K562 (cell line): Measurements from ENCODE around the gene TPPP. TPM values are rescaled to one million over a fixed set of nuclear protein-coding genes. Genes with fewer than 3 reads are reported as not detected.

ENCODE experiments used
- ARNT ChIP-seq, 2 experiments: fragments of 450-650 bp; IDR thresholded peaks; 2 replicates each; pipeline ENCODE4 v1.6.1; 2016; ENCODE audit warnings: mild to moderate bottlenecking in 1 of 2
- ATF6 ChIP-seq: sonication (generic); formaldehyde crosslinking; IDR thresholded peaks from 2 replicates; pipeline ENCODE4 v1.4.0; 2020; ENCODE audit warnings: mild to moderate bottlenecking, missing genetic modification reagents
- BCOR ChIP-seq: fragments of 450-650 bp; IDR thresholded peaks from 2 replicates; pipeline ENCODE4 v1.6.1; 2016
- E2F6 ChIP-seq, 2 experiments: IDR thresholded peaks; 2 replicates each; pipeline ENCODE4 v1.6.1; 2011; ENCODE audit warnings: borderline replicate concordance in 1 of 2, control low read depth in 1 of 2, low read depth in 1 of 2, low read length in 1 of 2, mild to moderate bottlenecking in 1 of 2, mixed read lengths in 1 of 2, moderate library complexity in 1 of 2; ENCODE audit not compliant: insufficient read depth in 1 of 2, insufficient read length in 1 of 2, poor library complexity in 1 of 2, severe bottlenecking in 1 of 2; ENCODE audit errors: extremely low read depth in 1 of 2
- ESRRB ChIP-seq: fragments of 250-450 bp; sonication (Bioruptor Pico); IDR thresholded peaks from 2 replicates; pipeline ENCODE4 v1.5.0; 2020; ENCODE audit warnings: mild to moderate bottlenecking, moderate library complexity, borderline replicate concordance
- GABPA ChIP-seq: fragments of 200-800 bp; sonication (Bioruptor generic); conservative IDR thresholded peaks from 2 replicates; pipeline ENCODE4 v1.6.1; 2016; ENCODE audit warnings: low read depth, missing genetic modification characterization, missing compliant biosample characterization
- HINFP ChIP-seq: fragments of 450-650 bp; conservative IDR thresholded peaks from 2 replicates; pipeline ENCODE4 v1.6.1; 2016; ENCODE audit warnings: missing genetic modification characterization, low read depth, mild to moderate bottlenecking, control low read depth, missing compliant biosample characterization
- NFATC3 ChIP-seq: fragments of 450-650 bp; IDR thresholded peaks from 2 replicates; pipeline ENCODE4 v1.6.1; 2017; ENCODE audit warnings: mild to moderate bottlenecking
- NR4A1 ChIP-seq, 2 experiments: fragments of 250-450 bp in 1 of 2; fragments of 450-650 bp in 1 of 2; sonication (Bioruptor Pico) in 1 of 2; IDR thresholded peaks; 2 replicates each; pipeline versions ENCODE4 v1.4.0 to v1.6.1; 2016 to 2020; ENCODE audit warnings: mild to moderate bottlenecking in 2 of 2, missing compliant biosample characterization in 1 of 2, missing genetic modification characterization in 1 of 2, moderate library complexity in 1 of 2
- RAD51 ChIP-seq: fragments of 450-650 bp; IDR thresholded peaks from 2 replicates; pipeline ENCODE4 v1.7.1; 2016; ENCODE audit warnings: low read depth, mild to moderate bottlenecking, borderline replicate concordance
- RBM15 ChIP-seq: fragments of 200-400 bp; formaldehyde crosslinking; IDR thresholded peaks from 2 replicates; pipeline ENCODE4 v1.6.1; 2018; ENCODE audit warnings: mild to moderate bottlenecking, low read length, moderate library complexity; ENCODE audit not compliant: insufficient read depth
- STAT5B ChIP-seq: fragments of 250-450 bp; sonication (Bioruptor Pico); IDR thresholded peaks from 2 replicates; pipeline ENCODE4 v1.8.0; 2021; ENCODE audit warnings: mild to moderate bottlenecking, inconsistent platforms
- THRAP3 ChIP-seq: fragments of 450-650 bp; IDR thresholded peaks from 2 replicates; pipeline ENCODE4 v1.6.1; 2016; ENCODE audit warnings: mild to moderate bottlenecking, inconsistent platforms, borderline replicate concordance
- ZBTB2 ChIP-seq: fragments of 450-650 bp; IDR thresholded peaks from 2 replicates; pipeline ENCODE4 v1.6.1; 2016; ENCODE audit warnings: antibody characterized with exemption
- ZNF280A ChIP-seq: fragments of 450-650 bp; IDR thresholded peaks from 2 replicates; pipeline ENCODE4 v1.6.1; 2018; ENCODE audit warnings: mild to moderate bottlenecking, low read depth; ENCODE audit not compliant: partially characterized antibody
- ZNF316 ChIP-seq: fragments of 450-650 bp; IDR thresholded peaks from 2 replicates; pipeline ENCODE4 v1.6.1; 2016
- ZNF436 ChIP-seq: fragments of 250-450, 450-650 bp; sonication (Bioruptor Pico); formaldehyde crosslinking; IDR thresholded peaks from 2 replicates; pipeline ENCODE4 v1.7.0; 2020; ENCODE audit warnings: mild to moderate bottlenecking
- polyA plus RNA-seq, 8 experiments: library from polyadenylated mRNA; depleted of rRNA in 4 of 8; stranded (reverse) in 5 of 8; unstranded in 3 of 8; fragments of >200 nt; fragmentation: Nextera tagmentation in 2 of 8; fragmentation: Illumina TruSeq in 1 of 8; extraction: Ambion mirVana in 2 of 8; extraction: Trizol in 1 of 8; gene quantifications; 2 replicates each; pipeline versions ENCODE4 v1.2.1 to v1.2.3, GENCODE V29; 2011 to 2014; ENCODE audit warnings: inconsistent platforms in 1 of 8, missing spikeins in 1 of 8
- total RNA-seq, 7 experiments: library from RNA; depleted of rRNA in 6 of 7; stranded (reverse); fragments of >200 nt in 6 of 7; fragmentation: Illumina TruSeq in 2 of 7; extraction: Trizol in 2 of 7; gene quantifications; 2 replicates each; pipeline versions ENCODE4 v1.2.1 to v1.2.3, GENCODE V29; 2011 to 2021; ENCODE audit warnings: low replicate concordance in 1 of 7

Gene TPPP
- total and polyA plus RNA-seq, 9 of the 15 experiments (the other 6 are each of a cell fraction or from before 2014, with no cell fraction given) = 0.01 to 0.07 (median 0.03) TPM; not detected in 6

GRCh38 chr5:612498-613424 is 80.4 kb downstream of the TPPP start (continued):
- no peak for TF ChIP-seq ESRRB
- TF ChIP-seq ARNT (IDR thresholded peaks at IDR 0.05) = peak in 1 of 2 experiments; percentile 44; a peak in 1 of 4 replicates
- 0 out of 2 replicates have a peak, but pooled peaks have one; percentile 12 for TF ChIP-seq ZBTB2
- 0 out of 2 replicates have a peak, but pooled peaks have one; percentile 28 for TF ChIP-seq BCOR
- no peak for TF ChIP-seq ZNF316
- no peak for TF ChIP-seq HINFP (tag)
- peak; percentile 68 for TF ChIP-seq ZNF280A
- no peak for TF ChIP-seq RAD51
- TF ChIP-seq ZNF436 (CRISPR knock-in tag) = 0 out of 2 replicates have a peak, but pooled peaks have one; percentile 44
- TF ChIP-seq GABPA (tag) = no peak
- TF ChIP-seq NFATC3 = 0 out of 2 replicates have a peak, but pooled peaks have one; percentile 28
- no peak for TF ChIP-seq RBM15
- TF ChIP-seq NR4A1 (CRISPR knock-in tag; IDR thresholded peaks at IDR 0.05) = 0 out of 2 replicates have a peak, but pooled peaks have one; percentile 57
- TF ChIP-seq NR4A1 (tag; IDR thresholded peaks at IDR 0.05) = no peak
- TF ChIP-seq E2F6 (IDR thresholded peaks at IDR 0.05; ENCODE audit: borderline replicate concordance in 1 of 2, extremely low read depth in 1 of 2, insufficient read depth in 1 of 2, insufficient read length in 1 of 2, low read depth in 1 of 2, low read length in 1 of 2, poor library complexity in 1 of 2, severe bottlenecking in 1 of 2) = peak; percentile 7 to 8
- peak; percentile 72; the same call in 1 of the 2 replicates for TF ChIP-seq THRAP3
- TF ChIP-seq ATF6 (CRISPR knock-in tag) = peak; percentile 75; the same call in 1 of the 2 replicates
- no peak for TF ChIP-seq STAT5B (CRISPR knock-in tag)
